NCI-H2081 treated with DMSO at 0.1 percent for 48 hours (cell line): ENCODE measurements around the gene ATRAID.

Experiments
- DNase-seq: peaks from one replicate; lab custom pipeline; 2025; lab: John Stamatoyannopoulos, UW

The ATRAID gene

DNA sequence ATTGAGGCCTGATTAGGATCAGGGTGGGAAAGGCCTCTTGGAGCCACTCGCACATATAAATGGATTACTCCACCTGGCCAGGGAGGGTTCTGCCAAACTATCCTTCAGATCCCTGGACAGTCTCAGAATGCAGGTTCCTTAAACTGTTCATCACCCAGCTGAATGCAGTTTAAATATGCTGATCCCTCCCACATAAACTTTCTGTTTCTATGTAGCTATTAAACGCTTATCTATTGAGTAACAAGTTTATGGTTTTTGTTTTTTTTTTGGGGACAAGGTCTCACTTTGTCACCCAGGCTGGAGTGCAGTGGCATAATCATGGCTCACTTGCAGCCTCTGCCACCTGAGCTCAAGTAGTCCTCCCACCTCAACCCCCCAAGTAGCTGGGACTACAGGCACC, 7.2 kb downstream of the ATRAID start:
- no peak for DNase-seq

DNA sequence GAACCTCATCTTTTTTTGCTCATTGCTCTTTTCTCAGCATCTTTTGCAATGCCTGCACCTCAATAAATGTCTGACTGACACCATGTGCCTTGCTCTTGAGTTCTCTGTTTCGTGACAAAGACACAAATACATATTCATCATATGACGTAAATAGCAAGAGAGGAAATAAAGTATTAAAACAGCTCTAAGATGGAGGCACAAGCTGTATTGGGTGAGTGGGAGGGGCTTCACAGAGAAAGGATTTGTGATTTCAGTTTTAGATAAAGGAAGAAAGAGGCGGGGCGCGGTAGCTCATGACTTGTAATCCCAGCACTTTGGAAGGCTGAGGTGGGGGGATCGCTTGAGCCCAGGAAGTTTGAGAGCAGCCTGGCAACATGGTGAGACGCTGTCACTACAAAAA, 8.2 kb downstream of the ATRAID start:
- no peak for DNase-seq

DNA sequence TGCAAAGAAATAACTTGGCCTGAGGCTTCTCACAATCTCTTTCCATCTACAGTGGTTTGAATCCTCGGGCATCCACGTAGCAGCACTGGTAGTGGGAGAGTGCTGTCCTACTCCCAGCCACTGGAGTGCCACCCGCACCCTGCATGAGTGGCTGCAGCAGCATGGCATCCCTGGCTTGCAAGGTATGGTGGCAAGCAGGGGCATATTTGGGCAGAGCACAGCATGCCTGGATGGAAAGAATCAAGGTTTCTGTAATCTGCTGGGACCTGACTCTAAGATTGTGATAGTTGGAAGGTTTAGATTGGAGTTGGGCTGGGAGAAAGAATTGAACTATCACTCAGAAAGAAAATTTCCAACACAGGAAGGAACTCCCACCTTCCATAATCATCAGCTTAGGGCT, 9.3 kb downstream of the ATRAID start:
- DNase-seq, result no peak

DNA sequence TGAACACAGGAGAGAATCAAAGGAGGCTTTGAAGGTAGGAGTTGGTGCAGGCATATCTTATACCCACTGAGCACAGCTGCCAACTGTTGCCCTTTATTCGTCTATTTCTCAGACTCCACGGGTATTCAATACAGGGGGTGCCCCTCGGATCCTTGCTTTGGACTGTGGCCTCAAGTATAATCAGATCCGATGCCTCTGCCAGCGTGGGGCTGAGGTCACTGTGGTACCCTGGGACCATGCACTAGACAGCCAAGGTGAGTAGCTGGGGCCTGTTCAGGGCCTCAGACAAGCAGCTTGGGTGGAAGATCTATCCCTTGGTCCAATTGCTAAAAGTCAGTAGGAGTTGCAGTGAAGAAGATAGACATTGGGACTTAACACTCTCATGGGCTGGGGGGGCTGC, 10.6 kb downstream of the ATRAID start:
- no peak for DNase-seq

DNA sequence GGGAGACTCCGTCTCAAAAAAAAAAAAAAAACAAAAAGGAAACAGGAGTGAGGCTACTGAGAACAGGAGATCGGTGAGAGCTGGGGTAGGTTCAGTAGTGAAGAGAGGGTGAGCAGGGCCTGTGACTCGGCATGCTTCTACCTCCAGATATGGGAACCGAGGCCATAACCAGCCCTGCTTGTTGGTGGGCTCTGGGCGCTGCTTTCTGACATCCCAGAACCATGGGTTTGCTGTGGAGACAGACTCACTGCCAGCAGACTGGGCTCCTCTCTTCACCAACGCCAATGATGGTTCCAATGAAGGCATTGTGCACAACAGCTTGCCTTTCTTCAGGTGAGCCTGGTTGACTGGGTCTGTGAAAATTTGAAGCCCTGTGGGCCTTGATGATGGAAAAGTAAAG, 11.6 kb downstream of the ATRAID start:
- DNase-seq, result no peak

DNA sequence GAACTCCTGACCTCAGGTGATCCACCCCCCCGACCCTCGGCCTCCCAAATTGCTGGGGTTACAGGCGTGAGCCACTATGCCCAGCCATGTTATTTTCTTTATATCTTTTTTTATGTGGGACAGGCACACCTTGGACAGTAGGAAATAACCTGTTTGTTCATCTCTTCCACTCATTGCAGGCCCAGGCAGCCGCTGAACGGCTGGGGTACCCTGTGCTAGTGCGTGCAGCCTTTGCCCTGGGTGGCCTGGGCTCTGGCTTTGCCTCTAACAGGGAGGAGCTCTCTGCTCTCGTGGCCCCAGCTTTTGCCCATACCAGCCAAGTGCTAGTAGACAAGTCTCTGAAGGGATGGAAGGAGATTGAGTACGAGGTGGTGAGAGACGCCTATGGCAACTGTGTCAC, 13.7 kb downstream of the ATRAID start:
- no peak for DNase-seq

DNA sequence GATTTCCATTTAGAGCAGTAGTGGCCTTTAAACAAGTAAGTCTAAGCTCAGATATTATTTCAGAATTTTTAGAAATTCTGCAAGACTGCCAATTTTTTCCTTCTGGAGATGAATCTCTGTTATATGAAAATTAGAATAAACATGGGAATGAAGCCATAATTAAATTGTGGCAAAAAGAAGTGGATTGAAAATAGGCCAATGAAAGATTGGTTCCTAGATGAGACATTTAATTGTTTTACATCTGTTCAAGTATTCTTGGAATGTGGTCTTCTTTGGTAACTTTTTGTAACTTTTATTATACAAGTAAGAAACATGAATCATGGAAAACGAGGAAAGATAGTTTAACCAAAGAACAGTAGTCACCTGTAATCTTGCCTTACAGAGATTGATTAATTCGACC, 15.7 kb downstream of the ATRAID start:
- no peak for DNase-seq

DNA sequence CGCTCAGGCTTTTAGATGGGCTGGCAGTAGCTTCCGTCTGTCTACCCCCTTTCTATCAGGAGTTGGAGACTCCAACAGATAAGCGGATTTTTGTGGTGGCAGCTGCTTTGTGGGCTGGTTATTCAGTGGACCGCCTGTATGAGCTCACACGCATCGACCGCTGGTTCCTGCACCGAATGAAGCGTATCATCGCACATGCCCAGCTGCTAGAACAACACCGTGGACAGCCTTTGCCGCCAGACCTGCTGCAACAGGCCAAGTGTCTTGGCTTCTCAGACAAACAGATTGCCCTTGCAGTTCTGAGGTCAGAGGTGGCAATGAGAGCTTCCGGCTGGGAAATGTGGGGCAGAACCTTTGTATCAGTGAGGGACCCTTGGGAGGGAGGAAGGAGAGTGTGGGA, 20.1 kb downstream of the ATRAID start:
- no peak for DNase-seq

DNA sequence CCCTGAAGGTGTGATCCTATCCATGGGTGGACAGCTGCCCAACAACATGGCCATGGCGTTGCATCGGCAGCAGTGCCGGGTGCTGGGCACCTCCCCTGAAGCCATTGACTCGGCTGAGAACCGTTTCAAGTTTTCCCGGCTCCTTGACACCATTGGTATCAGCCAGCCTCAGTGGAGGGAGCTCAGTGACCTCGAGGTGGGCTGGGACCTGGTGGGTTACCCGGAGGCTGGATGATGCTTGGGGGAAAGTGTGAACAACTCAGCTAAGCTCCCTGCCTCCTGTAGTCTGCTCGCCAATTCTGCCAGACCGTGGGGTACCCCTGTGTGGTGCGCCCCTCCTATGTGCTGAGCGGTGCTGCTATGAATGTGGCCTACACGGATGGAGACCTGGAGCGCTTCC, 21.5 kb downstream of the ATRAID start:
- DNase-seq, result no peak

DNA sequence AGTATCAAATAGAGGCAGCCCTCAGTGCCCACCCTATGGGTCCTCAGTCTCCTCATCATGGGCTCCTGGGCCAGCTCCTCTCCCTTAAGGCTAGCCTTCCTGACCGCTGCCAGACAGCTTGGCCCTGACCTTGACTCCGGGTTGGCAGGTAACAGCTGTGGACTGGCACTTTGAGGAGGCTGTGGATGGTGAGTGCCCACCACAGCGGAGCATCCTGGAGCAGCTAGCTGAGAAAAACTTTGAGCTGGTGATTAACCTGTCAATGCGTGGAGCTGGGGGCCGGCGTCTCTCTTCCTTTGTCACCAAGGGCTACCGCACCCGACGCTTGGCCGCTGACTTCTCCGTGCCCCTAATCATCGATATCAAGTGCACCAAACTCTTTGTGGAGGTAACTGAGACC, 24.3 kb downstream of the ATRAID start:
- DNase-seq, result no peak

DNA sequence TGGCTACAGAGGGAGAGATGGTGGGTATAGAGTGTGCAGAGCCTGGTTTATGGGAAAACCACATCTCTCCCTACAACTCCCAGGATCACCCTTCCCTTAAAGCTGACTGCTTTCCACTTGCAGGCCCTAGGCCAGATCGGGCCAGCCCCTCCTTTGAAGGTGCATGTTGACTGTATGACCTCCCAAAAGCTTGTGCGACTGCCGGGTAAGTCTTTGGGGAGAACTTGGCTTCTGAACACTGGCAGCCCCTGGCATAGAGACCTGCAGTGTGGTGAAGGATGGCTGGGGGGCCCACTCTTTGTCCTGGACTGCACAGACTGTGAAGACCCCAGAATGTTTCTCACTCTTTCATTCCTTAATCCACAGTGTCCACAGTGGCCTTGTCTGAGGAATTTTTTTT, 24.8 kb downstream of the ATRAID start:
- no peak for DNase-seq

DNA sequence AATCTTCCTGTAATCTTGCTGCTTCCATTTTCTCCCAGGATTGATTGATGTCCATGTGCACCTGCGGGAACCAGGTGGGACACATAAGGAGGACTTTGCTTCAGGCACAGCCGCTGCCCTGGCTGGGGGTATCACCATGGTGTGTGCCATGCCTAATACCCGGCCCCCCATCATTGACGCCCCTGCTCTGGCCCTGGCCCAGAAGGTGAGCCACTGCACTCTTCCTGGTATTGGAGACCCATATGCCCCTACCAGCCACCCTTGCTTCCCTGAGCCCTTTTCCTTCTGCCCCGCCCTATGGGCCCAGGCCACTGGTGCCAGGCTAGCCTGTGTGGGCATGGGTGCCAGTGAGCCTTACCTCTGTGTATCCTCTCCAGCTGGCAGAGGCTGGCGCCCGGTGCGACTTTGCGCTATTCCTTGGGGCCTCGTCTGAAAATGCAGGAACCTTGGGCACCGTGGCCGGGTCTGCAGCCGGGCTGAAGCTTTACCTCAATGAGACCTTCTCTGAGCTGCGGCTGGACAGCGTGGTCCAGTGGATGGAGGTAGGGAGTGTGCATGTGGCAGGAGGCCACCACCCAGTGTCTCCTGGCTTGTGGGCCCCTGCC, 25.6 kb downstream of the ATRAID start:
- DNase-seq, result no peak

DNA sequence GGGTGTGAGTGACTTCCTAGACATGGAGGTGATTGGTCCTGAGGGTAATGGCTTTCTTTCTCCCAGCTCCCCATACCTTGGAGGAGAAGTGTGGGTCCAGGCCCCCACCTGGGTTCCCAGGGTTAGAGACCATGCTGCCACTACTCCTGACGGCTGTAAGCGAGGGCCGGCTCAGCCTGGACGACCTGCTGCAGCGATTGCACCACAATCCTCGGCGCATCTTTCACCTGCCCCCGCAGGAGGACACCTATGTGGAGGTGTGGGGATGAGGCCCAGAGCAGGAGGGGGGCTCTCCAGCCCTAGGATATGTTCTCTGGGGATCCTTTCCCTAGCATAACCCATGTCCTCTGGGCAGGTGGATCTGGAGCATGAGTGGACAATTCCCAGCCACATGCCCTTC, 27.1 kb downstream of the ATRAID start:
- no peak for DNase-seq

DNA sequence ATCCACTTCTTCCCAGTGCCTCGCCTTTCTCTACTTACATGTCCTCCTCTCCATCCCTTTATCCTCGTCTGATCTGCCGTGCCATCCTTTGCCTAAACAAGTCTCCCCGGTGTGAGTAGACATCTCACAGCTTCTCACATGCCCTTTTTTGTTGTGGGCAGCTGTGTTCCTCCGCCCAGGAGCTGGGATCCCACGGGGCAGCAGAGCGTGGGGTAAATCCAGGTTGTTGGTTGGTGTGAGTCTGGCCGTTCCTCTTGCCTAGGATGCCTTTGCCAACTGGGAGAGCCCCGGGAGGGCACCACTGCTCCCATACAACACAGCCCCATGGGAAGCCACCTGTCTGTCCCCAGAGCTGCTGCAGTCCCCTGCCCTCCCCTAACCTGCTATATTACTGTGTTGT, 28.6 kb downstream of the ATRAID start:
- DNase-seq, result no peak

DNA sequence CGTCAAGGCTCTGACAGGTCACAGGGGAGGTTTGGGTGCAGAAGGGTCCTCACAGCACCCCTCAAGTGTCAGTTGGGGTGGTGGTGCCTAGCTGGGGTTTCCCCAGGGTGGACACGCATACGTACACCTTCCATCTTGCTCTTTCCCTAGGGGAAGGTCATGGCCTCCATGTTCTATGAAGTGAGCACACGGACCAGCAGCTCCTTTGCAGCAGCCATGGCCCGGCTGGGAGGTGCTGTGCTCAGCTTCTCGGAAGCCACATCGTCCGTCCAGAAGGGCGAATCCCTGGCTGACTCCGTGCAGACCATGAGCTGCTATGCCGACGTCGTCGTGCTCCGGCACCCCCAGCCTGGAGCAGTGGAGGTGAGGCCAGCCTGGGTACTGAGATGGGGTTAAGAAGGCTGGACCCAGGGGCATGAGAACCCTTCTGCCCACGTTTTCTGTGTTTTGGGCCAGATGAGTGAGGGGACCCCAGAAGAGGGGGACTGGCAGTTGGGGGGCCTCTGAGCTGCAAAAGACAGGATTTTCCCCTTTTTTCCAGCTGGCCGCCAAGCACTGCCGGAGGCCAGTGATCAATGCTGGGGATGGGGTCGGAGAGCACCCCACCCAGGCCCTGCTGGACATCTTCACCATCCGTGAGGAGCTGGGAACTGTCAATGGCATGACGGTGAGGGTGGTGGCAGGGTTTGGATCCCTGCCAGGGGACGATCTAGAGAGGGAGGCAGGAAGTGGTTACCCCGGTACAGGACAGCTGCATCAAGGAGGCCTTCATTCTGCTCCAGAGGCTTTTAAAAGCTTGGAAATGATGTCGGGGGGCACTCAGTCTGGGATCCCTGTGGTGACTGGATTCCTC, 30.1 kb downstream of the ATRAID start:
- DNase-seq, result no peak

DNA sequence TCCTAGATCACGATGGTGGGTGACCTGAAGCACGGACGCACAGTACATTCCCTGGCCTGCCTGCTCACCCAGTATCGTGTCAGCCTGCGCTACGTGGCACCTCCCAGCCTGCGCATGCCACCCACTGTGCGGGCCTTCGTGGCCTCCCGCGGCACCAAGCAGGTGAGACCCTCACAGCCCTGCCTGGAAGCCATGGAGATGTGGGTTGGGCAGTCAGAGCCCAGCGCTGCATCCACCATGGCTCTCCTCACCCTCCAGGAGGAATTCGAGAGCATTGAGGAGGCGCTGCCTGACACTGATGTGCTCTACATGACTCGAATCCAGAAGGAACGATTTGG, 30.7 kb downstream of the ATRAID start:
- DNase-seq, result no peak

DNA sequence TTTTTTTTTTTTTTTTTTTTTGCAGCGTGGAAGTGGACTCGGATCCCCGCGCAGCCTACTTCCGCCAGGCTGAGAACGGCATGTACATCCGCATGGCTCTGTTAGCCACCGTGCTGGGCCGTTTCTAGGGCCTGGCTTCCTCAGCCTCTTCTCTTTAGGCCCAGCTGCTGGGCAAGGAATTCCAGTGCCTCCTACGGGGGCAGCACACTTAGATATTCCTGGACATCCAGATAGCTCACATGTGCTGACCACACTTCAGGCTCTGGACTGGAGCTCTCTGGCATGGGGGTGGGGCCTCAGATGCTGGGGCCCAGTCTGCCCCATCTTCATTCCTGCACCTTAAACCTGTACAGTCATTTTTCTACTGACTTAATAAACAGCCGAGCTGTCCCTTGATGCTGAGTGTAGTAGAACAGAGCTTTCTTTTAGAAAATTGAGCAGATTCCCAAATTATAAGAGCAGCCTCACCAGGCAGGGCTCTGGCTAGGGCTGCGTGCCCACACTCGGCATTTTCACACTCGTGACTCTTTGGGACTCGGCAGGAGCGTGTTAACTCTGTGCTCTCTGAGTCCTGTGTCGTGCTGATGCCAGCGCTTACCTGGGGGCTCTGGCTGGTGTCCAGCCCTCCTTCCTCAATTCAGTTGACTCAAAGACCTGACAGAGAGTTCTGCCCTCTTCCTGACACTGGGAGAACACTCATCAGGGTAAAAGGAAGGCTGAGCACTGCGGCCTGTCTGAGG, 31.7 kb downstream of the ATRAID start:
- DNase-seq, result no peak

DNA sequence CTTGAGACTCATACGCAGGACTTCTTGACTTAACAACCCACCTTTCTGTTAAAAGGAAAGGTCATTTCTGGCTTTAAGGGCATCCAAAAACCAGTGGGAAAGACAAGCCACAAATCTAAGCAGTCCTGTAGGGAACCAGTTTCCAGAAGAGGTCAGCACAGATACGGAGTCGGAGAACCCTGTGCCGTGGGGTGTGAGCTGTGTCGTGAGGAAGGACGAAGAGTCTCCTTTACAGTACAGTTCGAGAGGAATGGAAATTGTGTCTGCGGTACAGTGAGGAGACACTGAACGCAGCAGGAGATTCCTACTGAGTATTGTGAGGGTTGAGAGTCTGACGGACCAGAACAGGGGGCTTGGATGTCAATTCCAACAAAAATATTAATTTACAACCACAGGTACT, 33.3 kb downstream of the ATRAID start:
- no peak for DNase-seq

DNA sequence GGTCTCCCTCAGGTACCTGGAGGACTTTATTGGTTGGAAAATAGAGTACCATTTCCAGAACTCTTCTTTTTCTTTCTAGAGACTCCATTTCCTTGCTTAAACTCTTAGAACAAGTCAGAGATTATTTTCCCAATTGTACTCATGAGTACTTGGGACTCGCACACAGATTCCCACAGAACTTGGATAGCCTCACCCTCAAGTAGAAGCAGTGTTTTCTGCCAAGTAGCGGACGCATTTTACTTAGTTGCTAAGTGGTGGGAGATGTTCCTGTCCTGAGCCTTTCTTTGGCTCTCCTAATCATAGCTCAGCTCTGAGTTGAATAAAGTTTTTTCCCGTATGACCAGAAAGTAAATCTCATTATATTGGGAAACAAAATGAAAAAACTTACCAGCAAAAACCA, 33.8 kb downstream of the ATRAID start:
- no peak for DNase-seq

DNA sequence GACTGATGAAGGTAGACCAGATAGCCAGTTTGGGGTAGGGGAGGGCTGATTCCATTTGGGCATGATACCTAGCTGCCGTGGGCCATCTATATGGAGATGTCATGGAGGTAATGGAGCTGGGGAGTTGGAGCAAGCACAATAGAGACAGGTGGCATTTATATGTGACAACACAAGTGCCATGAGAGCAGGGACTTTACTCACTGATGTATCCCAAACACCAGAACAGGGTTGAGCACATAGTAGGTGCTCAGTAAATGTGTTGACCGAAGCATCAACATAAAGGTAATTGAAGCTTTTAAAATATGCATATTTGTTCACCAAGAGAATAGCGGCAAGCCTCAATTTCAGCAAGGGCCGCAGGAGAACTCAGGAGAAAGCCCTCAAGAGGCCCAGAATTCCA, 36.1 kb downstream of the ATRAID start:
- no peak for DNase-seq

DNA sequence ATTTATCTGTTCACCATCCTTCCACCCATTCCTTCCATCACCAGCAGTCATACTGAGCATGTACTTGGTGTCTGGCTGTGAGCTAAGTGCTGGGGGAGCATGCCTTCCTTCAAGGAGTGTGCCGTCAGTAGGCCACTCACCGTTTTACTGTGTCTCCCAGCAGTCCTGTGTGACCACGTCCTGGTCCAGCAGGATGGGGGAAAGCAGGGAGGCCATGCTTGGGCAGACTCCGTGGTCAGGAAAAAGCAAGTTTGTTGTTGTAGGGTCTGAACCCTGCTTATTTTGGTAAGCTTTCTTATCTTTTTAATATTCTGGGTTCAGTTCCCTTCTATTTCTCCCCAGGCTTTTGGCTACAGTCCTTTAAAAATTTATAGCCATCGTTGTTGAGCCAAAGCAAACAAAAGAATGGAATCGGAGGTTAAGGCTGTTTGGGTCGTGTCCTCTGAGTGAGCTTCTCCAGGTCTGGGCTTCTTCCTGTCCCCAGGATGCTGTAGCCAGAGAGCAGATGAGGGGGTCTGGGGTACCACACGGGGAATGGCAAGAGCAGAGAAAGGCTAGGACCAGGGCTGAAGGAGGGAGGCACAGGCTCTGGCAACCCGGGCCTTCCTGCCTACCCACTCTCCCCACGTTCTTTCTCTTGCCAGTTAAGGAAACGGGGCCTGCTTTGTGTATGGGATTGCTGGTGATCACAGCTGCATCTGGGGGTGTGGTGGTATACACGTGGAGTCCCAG, 37.5 kb downstream of the ATRAID start:
- no peak for DNase-seq

DNA sequence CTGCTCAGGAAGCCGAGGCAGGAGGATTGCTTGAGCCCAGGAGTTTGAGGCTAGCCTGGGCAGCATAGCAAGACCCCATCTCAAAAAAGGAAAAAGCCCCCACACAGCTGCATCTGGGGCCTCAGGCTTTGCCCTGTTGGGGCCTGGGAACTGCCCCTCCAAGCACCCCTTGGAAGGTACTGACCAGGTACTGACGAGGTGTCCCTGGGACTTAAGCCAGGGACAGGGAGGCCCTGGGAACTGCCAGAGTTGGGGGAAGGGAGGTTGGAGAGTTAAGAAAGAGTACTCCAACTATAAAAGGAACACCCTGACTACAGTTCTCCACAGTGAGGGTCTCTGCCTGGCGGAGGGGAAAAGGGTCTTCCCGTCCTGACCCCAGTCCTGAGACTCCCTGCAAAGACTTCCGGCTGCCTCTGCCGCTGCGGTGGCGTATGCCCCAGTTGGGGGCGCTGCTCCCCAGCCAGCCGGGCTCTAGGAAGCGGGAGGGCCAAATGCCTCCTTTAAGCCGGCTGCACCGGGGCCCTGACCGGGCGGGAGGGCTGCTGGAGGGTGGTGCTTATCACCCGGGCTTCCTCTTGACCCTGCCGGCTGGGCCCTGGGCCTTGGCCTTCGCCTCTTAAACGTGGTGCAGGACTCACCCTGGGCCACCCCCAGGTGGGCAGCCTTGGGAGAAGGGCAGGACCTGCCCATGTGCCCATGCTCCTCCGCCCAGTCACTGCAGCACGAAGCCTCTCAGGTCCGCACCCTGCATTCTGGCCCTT, 38.2 kb downstream of the ATRAID start:
- no peak for DNase-seq
